ENCODE data around the gene GALNT10. TPM values are rescaled to one million over a fixed set of nuclear protein-coding genes. Genes with fewer than 3 reads are reported as not detected.
A peak's percentile ranks its signal among the peaks of the same experiment; 100 is the strongest.

GALNT10 gene
- total and polyA plus RNA-seq, 8 donors: 5.3 to 76.4 (median 27.4) TPM

- WGBS, 5 donors: 93 to 100% (median 99%) methylated on average over 1 of the region's 1 CpG
- H3K36me3 ChIP-seq: peaks cover 0 to 5% (median 4%) of the 10 kb centered on the region in 4 donors
Measured at GRCh38 chr5:154318691-154319090, 128.2 kb downstream of the GALNT10 start.

GRCh38 chr5:154319736-154320135, 129.2 kb downstream of the GALNT10 start:
- Histone ChIP-seq H3K36me3 (peaks cover 0 to 13% (median 10%) of the 10 kb centered on the region in 4 donors), H3K27ac (no peak overlapping the region), H3K27me3 (no peaks in the 10 kb centered on the region), H3K4me3 (no peak overlapping the region), H3K4me1 (peaks cover 0 to 13% (median 5%) of the 10 kb centered on the region in 4 donors), H3K9me3 (no peaks in the 10 kb centered on the region)
- DNase-seq: no peak
- TF ChIP-seq EP300 (IDR thresholded peaks at IDR 0.05): no peak
- no peak for TF ChIP-seq POLR2AphosphoS5 (IDR thresholded peaks at IDR 0.05)
- TF ChIP-seq POLR2A (IDR thresholded peaks at IDR 0.05): no peak
- TF ChIP-seq CTCF (IDR thresholded peaks at IDR 0.05): no peak
- WGBS, 5 donors: 49 to 88% (median 70%) methylated on average over 4 of the region's 4 CpGs
- intact Hi-C loops (cut with DNase I; ENCODE audit: low total_unique reads): no loop called here

More at GRCh38 chr5:154318691-154319090, 128.2 kb downstream of the GALNT10 start:
- Histone ChIP-seq H3K27me3 (no peaks in the 10 kb centered on the region), H3K4me3 (no peak overlapping the region), H3K9me3 (no peaks in the 10 kb centered on the region), H3K27ac (no peak overlapping the region), H3K4me1 (peaks cover 0 to 13% (median 5%) of the 10 kb centered on the region in 4 donors)
- intact Hi-C loops (cut with DNase I; ENCODE audit: low total_unique reads): no loop called here
- no peak for TF ChIP-seq EP300 (IDR thresholded peaks at IDR 0.05)
- TF ChIP-seq POLR2AphosphoS5 (IDR thresholded peaks at IDR 0.05): no peak
- no peak for TF ChIP-seq CTCF (IDR thresholded peaks at IDR 0.05)
- TF ChIP-seq POLR2A (IDR thresholded peaks at IDR 0.05): no peak
- DNase-seq: no peak

GRCh38 chr5:154320224-154321089, 129.9 kb downstream of the GALNT10 start:
- no peak overlapping the region for H3K4me3 ChIP-seq
- H3K27me3 ChIP-seq: no peaks in the 10 kb centered on the region
- DNase-seq: peak in 1 of 2 donors; percentile 37
- peaks cover 0 to 13% (median 5%) of the 10 kb centered on the region in 4 donors for H3K4me1 ChIP-seq
- TF ChIP-seq POLR2AphosphoS5 (IDR thresholded peaks at IDR 0.05) (no peak), CTCF (IDR thresholded peaks at IDR 0.05) (no peak), EP300 (IDR thresholded peaks at IDR 0.05) (no peak), POLR2A (IDR thresholded peaks at IDR 0.05) (no peak)
- H3K27ac ChIP-seq: no peak overlapping the region
- 61 to 66% (median 63%) methylated on average over 6 of the region's 6 CpGs for WGBS, 5 donors
- H3K9me3 ChIP-seq: no peaks in the 10 kb centered on the region
- peaks cover 0 to 13% (median 10%) of the 10 kb centered on the region in 4 donors for H3K36me3 ChIP-seq
- intact Hi-C loops (cut with DNase I; ENCODE audit: low total_unique reads): no loop called here

- 62 to 97% (median 81%) methylated on average over 3 of the region's 3 CpGs for WGBS, 5 donors
Measured at GRCh38 chr5:154321546-154321945, 131.0 kb downstream of the GALNT10 start.

More at GRCh38 chr5:154321546-154321945, 131.0 kb downstream of the GALNT10 start:
- TF ChIP-seq POLR2A (IDR thresholded peaks at IDR 0.05): no peak
- no peak for TF ChIP-seq POLR2AphosphoS5 (IDR thresholded peaks at IDR 0.05)
- TF ChIP-seq EP300 (IDR thresholded peaks at IDR 0.05): no peak
- no peak for TF ChIP-seq CTCF (IDR thresholded peaks at IDR 0.05)
- peaks cover 0 to 13% (median 10%) of the 10 kb centered on the region in 4 donors for H3K36me3 ChIP-seq
- H3K27me3 ChIP-seq: no peaks in the 10 kb centered on the region
- H3K4me3 ChIP-seq: no peak overlapping the region
- intact Hi-C loops (cut with DNase I; ENCODE audit: low total_unique reads): no loop called here
- H3K4me1 ChIP-seq: peaks cover 0 to 9% (median 4%) of the 10 kb centered on the region in 4 donors
- H3K9me3 ChIP-seq: no peaks in the 10 kb centered on the region
- DNase-seq: no peak
- H3K27ac ChIP-seq: no peak overlapping the region

Data from stomach (tissue), 9 donors.